HG03060 (cell line): ENCODE results near the gene DUSP14.
"Not testable (repeated sequence)": the region's sequence is repeated elsewhere in the genome, so short reads cannot be mapped to it uniquely, and the experiment has no call there.

Source experiments
- ATAC-seq: cut with Tn5 transposase; IDR thresholded peaks from one replicate; pipeline ENCODE4 v1.9.1; 2021; ENCODE audit warnings: low read depth, moderate number of reproducible peaks; ENCODE audit not compliant: unreplicated experiment

DUSP14 gene

GRCh38 chr17:37489197-37490001 lies at the start of gene DUSP14:
DUSP14 (plus strand) TSS chr17:37489891; CDS start chr17:37512273, 22,382 bp downstream.
- no peak for ATAC-seq

DNA sequence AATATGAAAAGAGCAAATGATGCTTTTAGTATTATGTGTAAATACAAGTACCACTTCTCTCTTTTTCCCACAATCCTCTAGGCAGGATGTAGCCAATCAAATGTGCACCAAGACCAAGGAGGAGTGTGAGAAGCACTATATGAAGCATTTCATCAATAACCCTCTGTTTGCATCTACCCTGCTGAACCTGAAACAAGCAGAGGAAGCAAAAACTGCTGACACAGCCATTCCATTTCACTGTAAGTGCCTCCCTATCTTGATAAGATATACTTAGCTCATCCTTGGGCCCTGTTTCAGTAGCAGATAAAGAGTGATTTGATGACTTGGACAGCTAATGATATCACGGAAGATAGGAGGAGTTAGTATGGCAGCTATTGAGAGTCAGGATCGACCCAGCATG lies 49.3 kb upstream of the DUSP14 start:
- no peak for ATAC-seq

DNA sequence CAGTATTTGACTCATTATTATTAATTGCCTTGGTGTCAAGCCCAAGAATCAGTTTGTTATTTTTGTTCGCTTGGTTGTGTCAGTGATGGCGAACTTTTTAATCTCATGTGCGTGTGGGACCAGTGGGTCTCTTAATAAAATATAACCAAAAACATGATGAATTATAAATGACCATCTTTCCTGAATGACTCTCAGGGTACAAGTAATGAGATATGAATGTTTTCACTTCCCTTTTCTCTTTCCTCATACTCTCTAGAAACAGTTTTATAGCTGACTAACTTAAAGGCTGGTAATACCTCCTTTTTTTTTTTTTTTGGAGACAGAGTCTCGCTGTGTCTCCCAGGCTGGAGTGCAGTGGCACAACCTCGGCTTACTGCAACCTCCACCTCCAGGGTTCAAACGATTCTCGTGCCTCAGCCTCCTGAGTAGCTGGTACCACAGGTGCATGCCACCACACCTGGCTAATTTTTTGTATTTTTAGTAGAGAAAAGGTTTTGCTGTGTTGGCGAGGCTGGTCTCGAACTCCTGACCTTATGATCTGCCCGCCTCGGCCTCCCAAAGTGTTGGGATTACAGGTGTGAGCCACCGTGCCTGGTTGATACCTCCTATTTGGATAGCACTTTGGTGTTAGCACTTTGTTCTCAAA lies 48.2 kb upstream of the DUSP14 start:
- ATAC-seq: not testable (repeated sequence)

GRCh38 chr17:37446027-37446426 lies 43.7 kb upstream of the DUSP14 start:
- ATAC-seq: no peak

DNA sequence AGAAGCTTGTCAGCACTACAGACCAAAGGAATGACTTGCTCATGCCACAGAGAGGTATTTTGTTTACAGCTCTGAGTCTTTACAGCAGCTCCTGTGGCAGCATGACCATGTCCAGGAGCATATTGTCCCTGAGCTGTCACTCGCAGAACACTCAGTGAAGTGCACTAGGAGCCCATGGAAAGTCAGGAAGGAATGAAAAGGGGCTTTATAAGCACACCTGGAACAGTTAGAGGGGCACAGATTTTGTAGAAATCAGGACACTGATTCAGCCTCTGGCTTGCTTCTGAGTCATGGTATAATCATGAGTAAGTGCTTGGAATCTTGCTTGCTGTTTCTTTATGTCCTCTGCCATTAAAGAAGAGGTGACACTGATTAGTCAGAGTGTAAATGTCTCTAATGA lies 42.0 kb upstream of the DUSP14 start:
- ATAC-seq: no peak

DNA sequence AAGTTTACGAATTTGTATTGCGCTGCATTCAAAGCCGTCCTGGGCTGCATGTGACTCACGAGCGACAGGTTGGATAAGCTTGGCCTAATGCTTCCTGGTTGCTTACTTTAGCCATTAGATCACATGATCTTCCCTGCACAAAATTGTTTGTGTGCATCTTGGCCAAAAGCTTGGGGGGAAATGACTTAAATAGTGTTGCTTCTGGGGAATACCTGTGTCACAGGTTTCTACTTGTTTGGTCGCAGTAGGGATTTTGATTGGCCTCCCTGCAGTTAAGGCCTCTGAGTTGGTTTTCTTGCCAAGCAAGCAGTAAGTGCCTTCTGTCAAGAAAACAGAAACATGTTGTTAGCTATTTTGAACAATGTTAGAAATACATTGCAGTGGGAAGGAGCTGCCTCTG lies 39.6 kb upstream of the DUSP14 start:
- ATAC-seq: no peak

DNA sequence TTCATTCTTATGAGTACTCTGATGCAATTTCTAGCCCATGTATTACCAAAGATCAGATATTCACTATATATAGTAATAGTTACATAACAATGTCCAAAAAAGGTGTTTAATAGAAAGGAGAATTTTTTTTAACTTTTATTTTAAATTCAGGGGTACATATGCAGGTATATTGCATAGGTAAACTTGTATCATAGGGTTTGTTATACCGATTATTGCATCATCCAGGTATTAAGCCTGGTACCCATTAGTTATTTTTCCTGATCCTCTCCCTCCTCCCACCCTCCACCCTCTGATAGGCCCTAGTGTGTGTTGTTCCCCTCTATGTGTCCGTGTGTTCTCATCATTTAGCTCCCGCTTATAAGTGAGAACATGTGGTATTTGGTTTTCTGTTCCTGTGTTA lies 31.9 kb upstream of the DUSP14 start:
- not testable (repeated sequence) for ATAC-seq

DNA sequence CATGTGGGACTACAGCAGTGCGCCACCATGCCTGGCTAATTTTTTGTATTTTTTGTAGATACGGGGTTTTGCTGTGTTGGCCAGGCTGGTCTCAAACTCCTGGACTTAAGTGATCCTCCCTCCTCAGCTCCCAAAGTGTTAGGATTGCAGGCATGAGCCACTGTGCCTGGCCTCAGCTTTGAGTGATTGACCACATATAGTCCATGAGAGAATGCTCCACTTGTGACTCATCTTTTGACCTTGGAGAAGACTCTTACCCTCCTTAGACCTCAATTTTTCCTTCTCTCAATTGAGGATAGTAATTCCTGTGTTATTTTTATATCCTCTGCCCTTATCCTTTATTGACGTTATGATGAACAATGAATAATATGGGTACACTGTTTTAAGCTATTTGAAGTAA lies 30.9 kb upstream of the DUSP14 start:
- ATAC-seq: no peak

DNA sequence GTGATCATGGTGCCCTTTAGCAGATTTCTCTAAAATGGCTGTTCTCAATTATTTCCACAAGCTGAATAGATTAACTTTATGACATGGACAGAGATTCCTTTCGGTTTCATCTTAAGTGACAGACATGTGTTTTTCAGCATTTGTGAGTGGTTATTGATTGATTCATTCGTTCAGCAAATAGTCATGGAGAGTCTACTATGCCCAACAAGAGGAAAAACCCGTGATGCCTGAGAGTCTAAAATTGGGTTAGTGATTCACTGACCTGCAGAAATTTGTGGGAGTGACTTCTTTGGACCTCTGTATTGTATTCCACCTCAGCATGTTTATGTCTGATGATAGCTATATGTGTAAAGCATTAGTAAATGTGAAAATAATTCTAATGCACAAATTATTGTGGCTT lies 28.0 kb upstream of the DUSP14 start:
- ATAC-seq: no peak

- ATAC-seq: no peak
Measured at GRCh38 chr17:37462492-37462891, 27.2 kb upstream of the DUSP14 start.

DNA sequence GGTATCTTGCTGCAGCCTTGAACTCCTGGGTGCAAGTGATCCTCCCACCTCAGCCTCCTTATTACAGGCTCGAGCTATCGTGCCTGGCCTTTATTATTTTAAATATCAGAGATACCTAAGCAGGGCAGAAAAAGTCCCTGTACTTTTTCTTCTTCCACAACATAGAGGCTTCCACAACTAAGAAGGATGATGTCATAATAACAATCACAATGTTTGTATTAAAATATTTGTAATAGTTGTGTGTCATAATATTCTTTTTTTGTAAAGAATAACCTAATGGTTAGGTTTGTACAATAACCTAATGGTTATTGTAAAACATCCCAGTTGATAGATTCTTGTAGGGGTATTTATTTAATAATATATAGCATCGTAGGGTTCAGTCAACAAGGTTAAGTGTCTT lies 26.7 kb upstream of the DUSP14 start:
- no peak for ATAC-seq

- ATAC-seq: no peak
Measured at GRCh38 chr17:37465069-37465616, 24.5 kb upstream of the DUSP14 start.

GRCh38 chr17:37466471-37466870 lies 23.2 kb upstream of the DUSP14 start:
- no peak for ATAC-seq

- no peak for ATAC-seq
Measured at GRCh38 chr17:37470181-37470580, 19.5 kb upstream of the DUSP14 start.

DNA sequence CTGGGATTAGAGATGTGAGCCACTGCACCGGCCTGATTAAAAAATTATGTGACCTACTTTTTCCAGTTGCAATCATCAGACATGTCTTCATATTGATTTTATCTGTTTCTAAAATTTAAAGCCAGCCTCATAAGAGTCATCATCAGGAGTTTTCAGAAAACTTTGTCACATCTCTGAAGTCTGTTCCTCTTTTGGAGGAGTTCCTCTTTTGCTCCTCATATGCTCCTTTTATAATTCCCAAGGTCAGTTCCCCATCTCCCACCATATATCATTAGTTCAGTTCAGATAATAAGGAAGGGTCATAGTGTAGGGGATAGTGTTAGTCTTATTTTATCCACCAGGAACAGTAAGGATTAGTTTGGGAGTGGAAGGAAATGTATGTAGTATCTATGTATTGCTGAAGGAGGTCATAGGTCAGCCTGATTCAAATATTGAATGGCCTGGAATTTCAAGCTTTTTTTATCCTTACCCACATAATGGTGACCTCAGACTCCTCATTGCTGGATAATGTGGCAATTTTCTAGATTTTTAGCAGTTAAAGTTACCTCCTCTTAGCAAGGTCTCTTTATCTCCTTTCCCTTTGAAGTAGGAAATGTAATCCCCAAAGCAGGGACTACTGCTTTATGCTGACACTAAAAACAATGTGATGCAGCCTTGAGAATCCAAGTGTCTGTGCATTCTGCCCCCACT lies 13.8 kb upstream of the DUSP14 start:
- ATAC-seq: no peak

GRCh38 chr17:37476431-37477120 lies 13.1 kb upstream of the DUSP14 start:
- ATAC-seq: no peak

DNA sequence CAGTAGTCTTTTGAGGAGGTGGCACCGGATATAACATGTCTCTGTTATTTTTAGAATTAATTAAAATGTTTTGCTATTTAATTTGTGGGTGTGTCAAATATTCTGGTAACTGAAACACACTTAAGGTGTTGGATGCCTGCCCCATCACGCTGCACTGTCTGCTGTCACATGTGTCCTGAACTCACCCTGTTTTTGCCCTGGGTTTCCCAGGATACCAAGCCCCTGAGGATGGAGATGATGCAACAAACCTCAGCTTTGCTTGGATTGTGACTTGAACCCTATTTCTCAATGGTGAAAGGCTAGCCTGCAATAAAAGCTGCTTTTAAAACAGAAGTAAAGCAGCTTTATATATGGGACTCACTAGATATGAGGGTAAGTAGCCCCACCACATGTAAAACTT lies 11.5 kb upstream of the DUSP14 start:
- no peak for ATAC-seq

- no peak for ATAC-seq
Measured at GRCh38 chr17:37479025-37479424, 10.7 kb upstream of the DUSP14 start.

DNA sequence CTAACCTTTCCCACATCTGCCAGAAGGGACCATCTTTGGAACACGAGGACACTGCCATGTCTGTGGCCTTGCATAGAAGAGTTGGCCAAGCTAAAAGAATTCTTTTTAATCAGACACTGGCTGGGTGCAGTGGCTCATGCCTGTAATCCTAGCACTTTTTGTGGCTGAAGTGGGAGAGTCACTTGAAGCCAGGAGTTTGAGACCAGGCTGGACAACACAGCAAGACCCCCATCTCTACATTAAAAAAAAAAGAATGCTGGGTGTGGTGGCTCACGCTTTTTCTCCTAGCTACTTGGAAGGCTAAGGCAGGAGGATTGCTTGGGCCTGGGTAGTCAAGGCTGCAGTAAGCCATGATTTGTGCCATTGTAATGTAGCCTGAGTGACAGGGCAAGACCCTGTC lies 9.3 kb upstream of the DUSP14 start:
- no peak for ATAC-seq

- no peak for ATAC-seq
Measured at GRCh38 chr17:37481001-37481665, 8.6 kb upstream of the DUSP14 start.
